Effector memory CD4-positive, alpha-beta T cell (primary cell): ENCODE measurements around the gene GNS.

Experiments used
- DNase-seq, 3 donors: peaks; one replicate each; pipeline ENCODE4 v3.0.0-alpha.2; 2020
- H3K27ac ChIP-seq: 2 replicates; pipeline ENCODE4 v1.7.0; 2013; ENCODE audit warnings: mild to moderate bottlenecking, low read length, moderate library complexity; ENCODE audit not compliant: insufficient read depth, poor library complexity, severe bottlenecking
- H3K27me3 ChIP-seq: replicated peaks from 2 replicates; pipeline ENCODE4 v1.7.0; 2013; ENCODE audit warnings: mild to moderate bottlenecking, low read length; ENCODE audit not compliant: insufficient read depth, control insufficient read depth, poor library complexity, severe bottlenecking
- H3K36me3 ChIP-seq: 2 replicates; pipeline ENCODE4 v1.7.0; 2013; ENCODE audit warnings: mild to moderate bottlenecking, low read length, moderate library complexity; ENCODE audit not compliant: control insufficient read depth, insufficient read depth
- H3K4me1 ChIP-seq: 2 replicates; pipeline ENCODE4 v1.7.0; 2013; ENCODE audit warnings: low read length, mild to moderate bottlenecking; ENCODE audit not compliant: control insufficient read depth, insufficient read depth, poor library complexity, severe bottlenecking
- H3K4me3 ChIP-seq: 2 replicates; pipeline ENCODE4 v1.7.0; 2013; ENCODE audit warnings: low read length, low read depth, mild to moderate bottlenecking; ENCODE audit not compliant: insufficient read depth, poor library complexity, severe bottlenecking
- H3K9me3 ChIP-seq: 2 replicates; pipeline ENCODE4 v1.7.0; 2013; ENCODE audit warnings: mild to moderate bottlenecking, low read length, moderate library complexity; ENCODE audit not compliant: control insufficient read depth

The GNS gene

DNA sequence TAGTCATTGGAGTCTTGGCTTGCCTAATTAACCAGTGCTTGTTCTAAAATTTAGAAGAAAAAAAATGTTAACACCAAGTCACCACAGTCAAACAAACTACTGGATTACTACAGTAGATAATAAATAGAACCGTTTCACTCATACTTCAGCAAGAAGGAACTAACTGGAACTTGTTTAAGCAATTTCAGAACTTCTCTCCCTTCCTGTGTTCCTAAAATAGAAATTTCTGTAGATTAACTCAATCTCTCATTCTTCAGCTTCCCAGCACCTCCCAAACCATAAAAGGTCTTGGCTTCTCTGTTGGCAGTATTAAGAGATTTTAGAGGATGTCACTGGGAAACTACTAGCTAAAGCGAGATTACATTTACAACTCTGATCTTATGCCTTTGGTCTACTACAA, 18.6 kb downstream of the GNS start:
- H3K36me3 ChIP-seq, result peaks cover 42% of the 10 kb centered on the region
- H3K9me3 ChIP-seq, result no peaks in the 10 kb centered on the region
- H3K27ac ChIP-seq, result no peak overlapping the region
- no peak for DNase-seq
- peaks cover 4% of the 10 kb centered on the region for H3K4me1 ChIP-seq
- no peak overlapping the region for H3K4me3 ChIP-seq
- no peaks in the 10 kb centered on the region for H3K27me3 ChIP-seq

DNA sequence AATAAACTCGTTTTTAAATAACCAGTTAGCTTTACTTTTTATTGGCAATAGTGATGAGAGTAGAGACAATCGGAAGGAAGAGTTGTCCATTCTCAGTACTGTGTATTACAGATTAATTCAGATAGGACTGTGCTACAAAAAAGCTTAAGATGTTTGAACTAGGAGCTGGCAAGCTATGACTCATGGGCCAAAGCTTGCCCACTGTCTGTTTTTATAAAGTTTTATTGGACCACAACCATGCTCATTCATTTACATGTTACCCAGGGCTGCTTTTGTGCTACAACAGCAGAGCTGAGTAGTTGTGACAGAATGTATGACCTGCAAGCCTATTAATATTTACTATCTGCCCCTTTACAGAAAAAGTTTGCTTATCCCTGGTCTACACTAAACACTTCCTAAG, 19.4 kb downstream of the GNS start:
- Histone ChIP-seq H3K4me3 (no peak overlapping the region), H3K9me3 (no peaks in the 10 kb centered on the region), H3K27ac (no peak overlapping the region), H3K27me3 (no peaks in the 10 kb centered on the region), H3K36me3 (peaks cover 37% of the 10 kb centered on the region), H3K4me1 (peaks cover 4% of the 10 kb centered on the region)
- DNase-seq, result no peak

DNA sequence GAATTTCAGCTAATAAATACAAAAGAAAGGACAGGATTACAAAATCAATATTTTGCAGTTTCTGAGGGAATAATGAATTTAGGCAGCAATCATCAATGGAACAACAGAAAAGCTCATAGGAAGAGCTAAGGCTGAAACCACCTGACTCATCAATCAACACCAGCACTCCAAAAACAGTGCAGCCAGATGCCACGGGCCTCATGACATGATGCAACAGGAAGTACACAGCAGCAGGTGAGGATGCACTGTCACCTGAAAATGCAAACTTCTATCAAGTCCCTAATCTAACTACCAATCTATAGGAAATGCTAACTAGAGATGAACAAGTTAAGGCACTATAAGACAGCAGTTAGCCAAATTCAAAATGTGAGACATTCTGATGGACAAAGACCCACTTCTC, 21.7 kb downstream of the GNS start:
- H3K27ac ChIP-seq, result peak overlapping the region; percentile 12
- H3K4me1 ChIP-seq, result peaks cover 4% of the 10 kb centered on the region
- H3K9me3 ChIP-seq, result no peaks in the 10 kb centered on the region
- H3K36me3 ChIP-seq, result peaks cover 27% of the 10 kb centered on the region
- H3K27me3 ChIP-seq, result no peaks in the 10 kb centered on the region
- peak in 1 of 3 donors; percentile 16 for DNase-seq
- no peak overlapping the region for H3K4me3 ChIP-seq

DNA sequence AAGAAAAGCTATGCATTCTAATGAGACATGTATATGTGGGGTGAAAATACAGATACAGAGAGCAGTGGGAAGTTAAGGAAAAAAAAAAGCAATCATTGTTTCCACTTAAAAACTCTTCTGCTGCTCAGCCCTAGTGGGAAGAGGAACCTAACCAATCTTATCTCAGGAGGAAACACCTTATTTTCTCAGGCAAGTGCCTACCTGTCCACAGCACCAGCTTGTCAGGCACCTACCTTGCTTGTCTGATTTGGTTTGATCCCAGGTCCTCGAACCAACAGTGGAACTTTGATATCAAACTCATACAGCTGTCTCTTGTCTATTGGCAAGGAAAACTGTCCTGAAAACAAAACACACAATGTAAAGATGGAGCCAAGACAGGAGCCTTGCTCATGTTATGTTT, 22.4 kb downstream of the GNS start:
- Histone ChIP-seq H3K36me3 (peaks cover 23% of the 10 kb centered on the region), H3K9me3 (no peaks in the 10 kb centered on the region), H3K27me3 (no peaks in the 10 kb centered on the region), H3K4me3 (no peak overlapping the region), H3K4me1 (peaks cover 4% of the 10 kb centered on the region), H3K27ac (no peak overlapping the region)
- DNase-seq, result no peak

DNA sequence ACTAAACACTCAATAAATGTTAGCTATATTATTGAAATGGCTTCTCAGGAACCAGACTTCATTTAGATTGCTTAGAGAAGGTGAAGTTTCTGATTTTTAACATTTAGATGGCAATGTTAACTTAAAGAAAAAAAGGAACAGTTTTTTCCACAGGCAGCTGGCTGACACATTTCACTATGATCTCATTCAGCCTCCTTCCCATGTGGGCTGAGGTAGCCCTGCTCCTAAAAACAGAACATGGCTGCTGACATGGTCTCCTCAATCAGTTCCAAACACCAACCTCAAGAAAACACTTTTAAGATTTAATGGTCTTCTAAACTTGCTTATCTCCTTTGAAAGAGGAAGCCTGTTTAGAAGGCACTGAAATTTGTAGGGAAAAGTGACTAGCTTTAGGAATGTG, 23.8 kb downstream of the GNS start:
- H3K27ac ChIP-seq, result no peak overlapping the region
- peaks cover 23% of the 10 kb centered on the region for H3K36me3 ChIP-seq
- H3K27me3 ChIP-seq, result no peaks in the 10 kb centered on the region
- no peaks in the 10 kb centered on the region for H3K9me3 ChIP-seq
- H3K4me1 ChIP-seq, result peaks cover 10% of the 10 kb centered on the region
- no peak for DNase-seq
- H3K4me3 ChIP-seq, result no peak overlapping the region

DNA sequence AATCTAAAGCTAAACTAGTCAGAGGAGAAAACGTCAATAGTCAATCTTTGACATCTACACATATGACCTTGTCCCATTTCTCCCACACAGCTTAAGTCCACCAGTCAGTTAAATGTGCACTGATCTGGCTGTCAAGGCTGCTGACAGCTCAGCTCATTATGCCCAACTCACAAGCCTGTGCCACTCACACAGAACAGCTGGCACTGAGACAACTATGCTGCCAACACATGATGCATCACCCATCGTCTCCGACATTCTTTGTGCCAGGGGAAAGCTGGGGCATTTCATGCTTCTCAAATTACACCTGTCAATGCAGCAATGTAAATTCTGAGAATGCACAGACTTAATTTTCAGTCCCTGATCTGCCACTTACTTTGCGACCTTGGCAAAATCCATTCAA, 25.3 kb downstream of the GNS start:
- Histone ChIP-seq H3K27ac (no peak overlapping the region), H3K4me1 (peaks cover 16% of the 10 kb centered on the region), H3K27me3 (no peaks in the 10 kb centered on the region), H3K9me3 (no peaks in the 10 kb centered on the region), H3K36me3 (peaks cover 11% of the 10 kb centered on the region), H3K4me3 (no peak overlapping the region)
- DNase-seq, result no peak

DNA sequence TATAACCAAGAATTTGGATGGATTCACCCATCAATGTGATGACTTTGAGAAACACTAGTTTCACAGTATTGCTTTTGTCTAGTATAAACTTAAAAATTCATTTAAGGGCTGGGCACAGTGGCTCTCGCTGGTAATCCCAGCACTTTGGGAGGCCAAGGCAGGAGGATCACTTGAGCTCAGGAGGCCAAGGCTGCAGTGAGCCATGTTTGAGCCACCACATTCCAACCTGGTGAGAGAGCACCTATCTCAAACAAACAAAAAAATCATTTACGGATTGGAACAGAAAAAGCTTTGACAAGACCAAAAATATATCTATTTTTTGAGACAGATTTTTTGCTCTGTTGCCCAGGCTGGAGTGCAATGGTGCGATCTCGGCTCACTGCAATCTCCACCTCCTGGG, 27.5 kb downstream of the GNS start:
- Histone ChIP-seq H3K4me3 (no peak overlapping the region), H3K9me3 (no peaks in the 10 kb centered on the region), H3K27me3 (no peaks in the 10 kb centered on the region), H3K36me3 (peaks cover 10% of the 10 kb centered on the region), H3K27ac (no peak overlapping the region), H3K4me1 (peaks cover 12% of the 10 kb centered on the region)
- no peak for DNase-seq

DNA sequence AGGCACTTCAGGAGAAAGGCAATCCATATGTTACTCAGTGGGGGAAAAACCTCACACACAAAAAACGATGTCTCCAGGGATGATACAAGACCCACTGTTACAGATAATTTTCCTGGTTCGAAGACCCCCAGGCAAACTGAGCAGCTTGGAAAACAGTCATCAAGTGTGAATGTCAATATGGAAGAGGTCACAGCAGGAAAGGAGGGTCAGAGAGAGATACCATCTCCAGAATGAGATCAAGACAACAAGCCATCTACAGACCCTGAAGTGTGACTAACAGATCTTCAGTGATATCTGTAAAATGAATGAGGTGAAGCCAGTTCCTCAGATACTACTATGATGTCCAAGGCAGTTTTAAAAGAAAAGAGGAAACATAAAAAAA, 28.6 kb downstream of the GNS start:
- DNase-seq, result no peak
- H3K36me3 ChIP-seq, result peaks cover 10% of the 10 kb centered on the region
- H3K27ac ChIP-seq, result peak overlapping the region; percentile 29
- no peaks in the 10 kb centered on the region for H3K27me3 ChIP-seq
- no peak overlapping the region for H3K4me3 ChIP-seq
- H3K4me1 ChIP-seq, result peaks cover 12% of the 10 kb centered on the region
- H3K9me3 ChIP-seq, result no peaks in the 10 kb centered on the region

DNA sequence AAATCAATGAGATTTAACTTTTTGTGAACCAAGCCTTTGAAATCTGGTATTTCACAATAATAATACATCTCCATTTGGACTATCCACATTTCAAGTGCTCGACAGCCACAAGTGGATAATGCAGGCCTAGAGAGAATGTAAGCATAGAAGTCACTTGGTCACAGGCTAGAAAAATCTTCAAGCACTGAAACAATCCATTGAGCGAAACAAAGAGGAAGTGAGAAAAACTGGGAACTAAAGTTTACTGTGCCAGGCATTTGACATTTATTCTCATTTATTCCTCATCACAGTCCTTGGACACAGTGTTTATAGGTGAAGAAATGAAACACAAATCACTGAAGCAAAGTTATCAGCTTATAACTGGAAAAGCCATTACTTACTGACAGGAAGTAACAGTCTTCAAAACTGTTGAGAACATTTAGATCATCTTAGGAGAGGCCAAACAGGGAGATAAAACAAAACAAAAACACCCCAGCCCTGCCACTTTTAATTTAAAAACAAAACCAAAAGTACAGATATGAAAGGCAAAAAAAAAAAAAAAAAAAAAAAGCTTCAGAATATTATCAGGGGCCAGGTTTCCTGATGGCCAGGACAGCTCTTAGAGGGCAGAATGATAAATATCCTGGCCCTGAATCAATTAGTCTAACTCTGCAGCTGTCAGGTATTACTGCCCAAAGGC, 29.2 kb downstream of the GNS start:
- peaks cover 10% of the 10 kb centered on the region for H3K36me3 ChIP-seq
- H3K27ac ChIP-seq, result no peak overlapping the region
- no peaks in the 10 kb centered on the region for H3K27me3 ChIP-seq
- no peaks in the 10 kb centered on the region for H3K9me3 ChIP-seq
- H3K4me1 ChIP-seq, result peaks cover 12% of the 10 kb centered on the region
- DNase-seq, result no peak
- H3K4me3 ChIP-seq, result no peak overlapping the region

DNA sequence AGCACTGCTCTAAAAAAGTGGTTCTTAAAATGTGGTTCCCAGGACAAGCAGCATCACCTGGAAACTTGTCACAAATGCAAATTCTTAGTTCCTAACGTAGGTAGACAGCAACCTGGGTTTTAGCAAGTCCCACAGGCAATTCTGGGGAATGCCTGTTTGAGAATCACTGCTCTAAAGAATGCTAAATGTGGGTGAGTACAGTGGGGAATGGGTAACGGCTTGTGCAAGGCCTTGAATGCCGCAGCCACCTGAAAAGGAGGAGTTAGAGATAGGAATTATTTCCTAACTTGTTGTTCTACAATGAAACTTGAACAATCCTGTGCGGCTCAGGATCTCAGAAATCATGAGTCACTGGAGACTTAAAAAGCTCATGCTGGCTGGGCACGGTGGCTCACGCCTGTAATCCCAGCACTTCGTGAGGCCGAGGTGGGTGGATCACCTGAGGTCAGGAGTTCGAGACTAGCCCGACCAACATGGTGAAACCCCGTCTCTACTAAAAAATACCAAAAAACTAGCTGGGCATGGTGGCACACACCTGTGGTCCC, 34.9 kb downstream of the GNS start:
- H3K4me3 ChIP-seq, result no peak overlapping the region
- no peaks in the 10 kb centered on the region for H3K4me1 ChIP-seq
- no peaks in the 10 kb centered on the region for H3K9me3 ChIP-seq
- no peak overlapping the region for H3K27ac ChIP-seq
- H3K27me3 ChIP-seq, result no peaks in the 10 kb centered on the region
- DNase-seq, result no peak
- peaks cover 19% of the 10 kb centered on the region for H3K36me3 ChIP-seq
